Esophagus muscularis mucosa (tissue), 4 donors: ENCODE data around the gene RRP12. TPM values are rescaled to one million over a fixed set of nuclear protein-coding genes. Genes with fewer than 3 reads are reported as not detected.

Experiments
- DNase-seq: peaks from one replicate; pipeline ENCODE4 v3.0.0-alpha.2; 2017; ENCODE audit errors: extremely low spot score
- H3K27ac ChIP-seq, 4 donors: fragments of 200-600 bp; sonication (generic); replicated peaks in 1 of 4; 1 replicate in 3 of 4; 2 replicates in 1 of 4; pipeline ENCODE4 v1.5.1; 2016 to 2019; ENCODE audit warnings: mild to moderate bottlenecking in 1 of 4
- H3K27me3 ChIP-seq, 4 donors: fragments of 200-600 bp; sonication (generic); one replicate each; pipeline versions ENCODE4 v1.5.1 to v1.6.0; 2016 to 2019
- H3K36me3 ChIP-seq, 4 donors: fragments of 200-600 bp; sonication (generic); one replicate each; pipeline ENCODE4 v1.5.1; 2016 to 2019
- H3K4me1 ChIP-seq, 4 donors: fragments of 200-600 bp; sonication (generic); one replicate each; pipeline ENCODE4 v1.5.1; 2016 to 2019
- H3K4me3 ChIP-seq, 4 donors: fragments of 200-600 bp; sonication (generic); 1 replicate in 2 of 4; 2 replicates in 2 of 4; pipeline ENCODE4 v1.5.1; 2016 to 2019; ENCODE audit warnings: mild to moderate bottlenecking in 4 of 4, moderate library complexity in 1 of 4
- H3K9me3 ChIP-seq, 4 donors: fragments of 200-600 bp; sonication (generic); 1 replicate in 3 of 4; 2 replicates in 1 of 4; pipeline ENCODE4 v1.5.1; 2016 to 2019
- CTCF ChIP-seq, 3 experiments: fragments of 200-600 bp in 2 of 3; fragments of 450-650 bp in 1 of 3; sonication (generic) in 2 of 3; IDR thresholded peaks; one replicate each; pipeline ENCODE4 v1.5.1; 2017 to 2019; ENCODE audit warnings: antibody characterized with exemption in 3 of 3, mild to moderate bottlenecking in 2 of 3, moderate library complexity in 1 of 3
- EP300 ChIP-seq: sonication (generic); formaldehyde crosslinking; IDR thresholded peaks from one replicate; pipeline ENCODE4 v1.6.1; 2017; ENCODE audit warnings: antibody characterized with exemption
- POLR2A ChIP-seq: fragments of 450-650 bp; IDR thresholded peaks from one replicate; pipeline ENCODE4 v1.6.1; 2017; ENCODE audit warnings: antibody characterized with exemption, moderate library complexity, mild to moderate bottlenecking, low read depth
- POLR2AphosphoS5 ChIP-seq, 2 donors: sonication (generic); formaldehyde crosslinking; IDR thresholded peaks; one replicate each; pipeline ENCODE4 v1.6.1; 2017; ENCODE audit warnings: antibody characterized with exemption in 2 of 2
- WGBS: methylation state at CpG from one replicate; pipeline ENCODE4 v1.1.5; 2018; 5-methylcytosine and 5-hydroxymethylcytosine counted together
- intact Hi-C: fragments of 100-400 bp; cut with DNase I; formaldehyde crosslinking; loops from one replicate; pipeline ENCODE4 v1.15.1; 2023
- total RNA-seq, 4 donors: library from RNA; depleted of rRNA; stranded (reverse); fragments of >200 nt; gene quantifications; one replicate each; pipeline versions ENCODE4 v1.1.0 to v1.2.1, GENCODE V29; 2016

RRP12 gene
- total RNA-seq, 4 donors from 2014 or later = 7.1 to 20.0 (median 12.1) TPM

- Histone ChIP-seq H3K4me1 (peaks cover 0 to 7% (median 0%) of the 10 kb centered on the region in 4 donors), H3K27me3 (no peaks in the 10 kb centered on the region), H3K36me3 (peaks cover 32 to 97% (median 89%) of the 10 kb centered on the region in 4 donors), H3K27ac (no peak overlapping the region), H3K9me3 (no peaks in the 10 kb centered on the region), H3K4me3 (no peak overlapping the region)
- intact Hi-C loops = no loop called here
- no peak for TF ChIP-seq POLR2AphosphoS5 (IDR thresholded peaks at IDR 0.05)
- TF ChIP-seq EP300 = no peak
- TF ChIP-seq CTCF (IDR thresholded peaks at IDR 0.05) = no peak
- no peak for TF ChIP-seq POLR2A
- no peak for DNase-seq
- WGBS = 90% methylated on average over 7 of the region's 7 CpGs
Observed at GRCh38 chr10:97385565-97385964, 15.6 kb downstream of the RRP12 start.

- no peak for DNase-seq
Observed at GRCh38 chr10:97384641-97385040, 16.5 kb downstream of the RRP12 start.

GRCh38 chr10:97384156-97384555 lies 17.0 kb downstream of the RRP12 start:
- WGBS = no CpG with 5 or more reads among the region's 5 CpGs
- no peaks in the 10 kb centered on the region for H3K27me3 ChIP-seq
- TF ChIP-seq POLR2A (no peak), CTCF (IDR thresholded peaks at IDR 0.05) (no peak), EP300 (no peak), POLR2AphosphoS5 (IDR thresholded peaks at IDR 0.05) (no peak)
- no peak overlapping the region for H3K4me3 ChIP-seq
- H3K27ac ChIP-seq = no peak overlapping the region
- DNase-seq = no peak
- intact Hi-C loops = no loop called here
- peaks cover 0 to 7% (median 0%) of the 10 kb centered on the region in 4 donors for H3K4me1 ChIP-seq
- H3K9me3 ChIP-seq = no peaks in the 10 kb centered on the region
- H3K36me3 ChIP-seq = peaks cover 25 to 97% (median 89%) of the 10 kb centered on the region in 4 donors

More at GRCh38 chr10:97384641-97385040, 16.5 kb downstream of the RRP12 start:
- H3K27ac ChIP-seq = no peak overlapping the region
- H3K36me3 ChIP-seq = peaks cover 26 to 97% (median 89%) of the 10 kb centered on the region in 4 donors
- peaks cover 0 to 7% (median 0%) of the 10 kb centered on the region in 4 donors for H3K4me1 ChIP-seq
- H3K4me3 ChIP-seq = no peak overlapping the region
- H3K9me3 ChIP-seq = no peaks in the 10 kb centered on the region
- WGBS = 100% methylated on average over 1 of the region's 6 CpGs
- no peaks in the 10 kb centered on the region for H3K27me3 ChIP-seq
- intact Hi-C loops = no loop called here
- TF ChIP-seq EP300 (no peak), POLR2A (no peak), CTCF (IDR thresholded peaks at IDR 0.05) (no peak), POLR2AphosphoS5 (IDR thresholded peaks at IDR 0.05) (no peak)

GRCh38 chr10:97383159-97383558 lies 18.0 kb downstream of the RRP12 start:
- Histone ChIP-seq H3K27ac (no peak overlapping the region), H3K9me3 (no peaks in the 10 kb centered on the region), H3K27me3 (no peaks in the 10 kb centered on the region), H3K4me3 (no peak overlapping the region), H3K36me3 (peaks cover 35 to 97% (median 90%) of the 10 kb centered on the region in 4 donors), H3K4me1 (peaks cover 0 to 7% (median 0%) of the 10 kb centered on the region in 4 donors)
- TF ChIP-seq CTCF (IDR thresholded peaks at IDR 0.05) (no peak), POLR2AphosphoS5 (IDR thresholded peaks at IDR 0.05) (no peak), POLR2A (no peak), EP300 (no peak)
- WGBS = 89% methylated on average over 7 of the region's 7 CpGs
- DNase-seq = no peak
- intact Hi-C loops = no loop called here

GRCh38 chr10:97381626-97382025 lies 19.5 kb downstream of the RRP12 start:
- no peak overlapping the region for H3K27ac ChIP-seq
- intact Hi-C loops = no loop called here
- H3K4me3 ChIP-seq = no peak overlapping the region
- H3K9me3 ChIP-seq = no peaks in the 10 kb centered on the region
- DNase-seq = no peak
- peaks cover 0 to 7% (median 0%) of the 10 kb centered on the region in 4 donors for H3K4me1 ChIP-seq
- WGBS = 90% methylated on average over 8 of the region's 8 CpGs
- peaks cover 33 to 97% (median 92%) of the 10 kb centered on the region in 4 donors for H3K36me3 ChIP-seq
- TF ChIP-seq POLR2A (no peak), CTCF (IDR thresholded peaks at IDR 0.05) (no peak), EP300 (no peak), POLR2AphosphoS5 (IDR thresholded peaks at IDR 0.05) (no peak)
- H3K27me3 ChIP-seq = no peaks in the 10 kb centered on the region
